ENCODE measurements around the gene CCDC68.

- TF ChIP-seq CTCF (IDR thresholded peaks at IDR 0.05) (no peak), POLR2A (IDR thresholded peaks at IDR 0.05) (no peak)
These were observed 59.8 kb downstream of the CCDC68 start for GRCh38 chr18:54899500-54899899.

Data from Peyer's patch (tissue), 4 donors.